Measurements from ENCODE around the gene SLC27A5. TPM values are rescaled to one million over a fixed set of nuclear protein-coding genes. Genes with fewer than 3 reads are reported as not detected.

Gene SLC27A5
- total and polyA plus RNA-seq, 9 of the 15 experiments (the other 6 are each of a cell fraction or from before 2014, with no cell fraction given): 42.2 to 318 (median 64.7) TPM

GRCh38 chr19:58475714-58476497 lies 35.9 kb downstream of the SLC27A5 start, which contains the start of gene ZNF446 (continued):
- TF ChIP-seq HNRNPUL1 (IDR thresholded peaks at IDR 0.05; ENCODE audit: low read length) (no peak), CBFA2T3 (IDR thresholded peaks at IDR 0.05) (no peak), KLF1 (tag; IDR thresholded peaks at IDR 0.05) (peak; percentile 82), HMG20B (CRISPR knock-in tag; IDR thresholded peaks at IDR 0.05) (no peak), GTF2B (IDR thresholded peaks at IDR 0.05; ENCODE audit: extremely low read depth, insufficient read length) (no peak), NCOA6 (IDR thresholded peaks at IDR 0.05) (no peak), ZNF551 (CRISPR knock-in tag; IDR thresholded peaks at IDR 0.05) (no peak), RFX1 (IDR thresholded peaks at IDR 0.05) (peak; percentile 96), CTCF (IDR thresholded peaks at IDR 0.05 in 2 of 3, conservative IDR thresholded peaks at IDR 0.05 in 1 of 3; ENCODE audit: insufficient read depth in 2 of 3, low read depth in 1 of 3, low read length in 3 of 3) (peak in 2 of 3 experiments; percentile 21 to 33; a peak in 1 of 6 replicates), CHD7 (IDR thresholded peaks at IDR 0.05; ENCODE audit: low read depth, low read length) (no peak), TRIM24 (IDR thresholded peaks at IDR 0.05) (peak in 1 of 2 experiments; percentile 1; a peak in 1 of 4 replicates), ZNF436 (CRISPR knock-in tag; IDR thresholded peaks at IDR 0.05) (peak; percentile 1; the same call in 1 of the 2 replicates), ZZZ3 (IDR thresholded peaks at IDR 0.05) (no peak), ZC3H8 (IDR thresholded peaks at IDR 0.05) (no peak)

Data from K562 (cell line).